AG08396 (cell line): Measurements from ENCODE around the gene FANCC.

Experiments used
- DNase-seq: peaks from one replicate; pipeline ENCODE4 v3.0.0; 2012; ENCODE audit warnings: low spot score, mixed read lengths

FANCC gene

GRCh38 chr9:95143591-95144561 is 173.6 kb downstream of the FANCC start:
- DNase-seq: peak; percentile 71

- DNase-seq: no peak
Measured at GRCh38 chr9:95142728-95143127, 174.8 kb downstream of the FANCC start.

- DNase-seq: no peak
Measured at GRCh38 chr9:95142315-95142714, 175.2 kb downstream of the FANCC start.

- DNase-seq: no peak
Measured at GRCh38 chr9:95140821-95141220, 176.7 kb downstream of the FANCC start.

DNA sequence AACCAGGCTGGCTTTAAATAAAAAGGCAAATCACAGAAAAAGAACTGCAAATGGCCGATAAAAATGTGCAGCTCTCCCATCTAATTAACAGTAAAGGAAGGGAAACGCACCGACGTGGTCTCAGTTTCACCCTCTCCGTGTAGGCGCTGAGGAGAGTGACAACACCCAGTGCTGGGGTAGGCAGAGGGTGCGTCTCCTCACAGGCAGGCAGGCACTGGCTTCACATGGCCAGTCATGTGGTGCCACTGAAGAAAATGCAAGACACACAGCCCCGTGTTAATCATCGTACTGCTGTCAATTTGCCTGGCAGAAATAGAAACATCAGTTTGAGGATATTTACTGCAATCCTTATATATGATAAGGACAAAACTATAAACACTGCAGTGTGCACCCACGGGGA is 178.4 kb downstream of the FANCC start:
- DNase-seq: no peak

DNA sequence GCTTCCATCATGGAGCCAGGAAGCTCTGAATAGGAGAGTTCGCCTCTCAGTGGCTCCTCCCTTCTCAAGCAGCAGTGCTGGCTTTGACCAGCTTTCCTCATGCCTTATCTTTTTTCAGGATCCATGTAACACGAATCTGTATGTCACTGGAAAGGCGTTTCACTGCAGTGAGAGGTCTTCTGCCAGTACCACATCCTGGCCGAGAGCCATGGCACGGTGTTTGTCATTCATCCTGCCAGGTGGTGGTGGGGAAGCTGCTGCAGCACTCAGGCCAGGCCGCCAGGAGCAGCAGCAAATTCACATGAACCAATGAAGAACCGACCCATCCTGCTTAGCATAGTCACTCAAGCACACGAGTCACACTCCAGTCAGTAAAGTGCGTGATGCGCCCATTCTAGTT is 179.0 kb downstream of the FANCC start:
- no peak for DNase-seq

DNA sequence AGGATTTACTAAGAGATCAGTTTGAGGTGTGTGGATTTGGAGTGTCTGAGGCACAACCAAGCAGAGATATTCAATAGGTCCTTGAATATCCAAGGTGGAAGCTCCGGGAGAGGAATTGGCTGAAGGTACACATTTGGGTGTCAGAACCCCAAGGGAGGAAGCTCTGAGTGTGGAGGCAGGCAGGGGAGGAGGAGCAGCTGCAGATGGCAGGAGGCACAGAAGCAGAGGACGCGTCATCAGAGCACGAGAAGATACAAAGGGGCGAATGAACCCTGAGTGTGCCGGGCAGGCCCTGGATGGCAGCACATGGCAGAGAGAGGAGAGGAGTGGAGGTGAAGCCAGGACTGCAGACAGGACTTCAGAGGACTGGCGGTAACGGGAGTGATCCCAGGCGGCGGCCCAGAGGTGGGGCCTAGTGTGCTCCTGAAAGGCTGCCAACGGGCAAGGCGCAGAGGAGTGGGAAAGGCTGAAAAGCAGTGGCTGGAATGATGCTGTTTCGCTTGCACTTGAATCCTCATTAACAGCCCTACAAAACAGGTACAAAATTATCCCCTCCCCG is 179.8 kb downstream of the FANCC start:
- DNase-seq: no peak

GRCh38 chr9:95135756-95136155 is 181.8 kb downstream of the FANCC start:
- no peak for DNase-seq

GRCh38 chr9:95134457-95134881 is 183.0 kb downstream of the FANCC start:
- DNase-seq: no peak

DNA sequence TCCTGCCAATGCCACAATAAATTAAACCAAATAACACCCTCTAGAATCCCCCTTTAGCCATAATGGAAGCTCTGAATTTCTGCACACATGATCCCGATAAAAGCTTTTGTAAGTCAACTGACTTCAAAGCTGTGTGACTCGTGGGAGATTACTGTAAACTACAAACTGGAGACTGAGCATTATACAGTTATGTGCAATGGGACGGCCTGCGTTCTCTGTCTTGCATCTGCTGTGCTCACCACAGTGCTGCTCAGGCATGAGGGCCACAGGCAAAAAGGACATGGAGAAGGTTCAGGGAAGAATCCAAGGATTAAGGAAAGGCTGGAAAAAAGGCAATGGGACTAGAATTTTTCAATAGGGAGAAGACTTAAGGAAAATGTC is 184.2 kb downstream of the FANCC start:
- no peak for DNase-seq

- DNase-seq: no peak
Measured at GRCh38 chr9:95132366-95133324, 184.9 kb downstream of the FANCC start.

- peak; percentile 79 for DNase-seq
Measured at GRCh38 chr9:95131023-95131943, 186.2 kb downstream of the FANCC start.

GRCh38 chr9:95130484-95130883 is 187.0 kb downstream of the FANCC start:
- no peak for DNase-seq

- no peak for DNase-seq
Measured at GRCh38 chr9:95129476-95130291, 187.8 kb downstream of the FANCC start.

DNA sequence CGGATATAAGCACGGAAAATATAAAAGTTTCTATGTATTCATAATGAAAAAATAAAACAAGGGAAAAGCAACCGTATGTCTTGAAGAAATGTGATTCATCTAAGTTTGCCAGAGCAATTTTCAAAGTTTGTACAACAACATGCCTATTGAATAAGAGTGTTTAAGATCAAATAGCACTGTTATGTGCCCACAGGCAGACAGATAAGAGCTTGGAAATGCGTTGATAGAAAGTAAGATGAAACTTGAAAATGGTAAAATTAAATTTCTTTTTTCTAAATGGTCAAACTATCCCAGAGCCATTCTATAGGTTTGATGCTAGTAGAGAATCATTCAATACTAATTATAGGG is 189.4 kb downstream of the FANCC start:
- DNase-seq: no peak

GRCh38 chr9:95127249-95128176 is 190.0 kb downstream of the FANCC start:
- DNase-seq: peak; percentile 88

GRCh38 chr9:95126739-95127138 is 190.8 kb downstream of the FANCC start:
- no peak for DNase-seq

DNA sequence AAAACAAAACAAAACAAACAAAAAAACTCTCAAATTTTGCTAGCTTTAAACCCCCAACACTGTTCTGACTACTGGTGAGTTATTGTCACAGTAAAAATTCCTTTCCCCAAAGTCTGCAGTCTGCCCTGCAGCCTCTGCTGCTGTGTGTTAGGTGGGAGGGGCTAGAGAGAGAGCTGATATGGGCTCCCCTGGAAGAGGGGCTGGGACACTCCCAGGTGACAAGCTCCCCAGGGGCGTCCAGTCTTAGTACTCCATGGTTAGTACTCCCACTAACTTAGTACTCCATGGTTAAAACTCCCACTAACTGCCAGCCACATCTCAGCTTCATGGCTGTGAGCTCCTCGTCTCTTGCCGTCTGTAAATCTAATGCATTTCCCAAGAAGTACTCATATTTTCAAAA is 191.9 kb downstream of the FANCC start:
- no peak for DNase-seq
